WTC11 (cell line): Measurements from ENCODE around the gene EME2. TPM values are rescaled to one million over a fixed set of nuclear protein-coding genes. Genes with fewer than 3 reads are reported as not detected.

Source experiments
- ATAC-seq: fragments of 200-7000 bp; cut with Tn5 transposase; 2 replicates; pipeline ENCODE4 v1.10.0; 2021; ENCODE audit warnings: mild to moderate bottlenecking, moderate library complexity
- CTCF ChIA-PET: fragments of 300-600 bp; sonication (Branson Sonifier 250); formaldehyde crosslinking; loops from one replicate; lab custom pipeline; 2021; ENCODE audit warnings: antibody characterized with exemption; lab: Charles Lee
- POLR2A ChIA-PET: fragments of 350-600 bp; sonication (Branson Sonifier 250); formaldehyde crosslinking; loops from one replicate; lab custom pipeline; 2021; ENCODE audit warnings: antibody characterized with exemption; lab: Charles Lee
- DNase-seq: peaks from one replicate; pipeline ENCODE4 v3.0.0; 2021; ENCODE audit warnings: low spot score
- H3K27ac Mint-ChIP-seq: 2 replicates; pipeline ENCODE4 v1.8.0; 2021; ENCODE audit warnings: mixed read lengths
- H3K27me3 Mint-ChIP-seq: 2 replicates; pipeline ENCODE4 v1.8.0; 2021; ENCODE audit warnings: low read depth, mild to moderate bottlenecking, moderate library complexity, mixed read lengths
- H3K36me3 Mint-ChIP-seq: 2 replicates; pipeline ENCODE4 v1.8.0; 2021; ENCODE audit warnings: mixed read lengths
- H3K4me1 Mint-ChIP-seq: 2 replicates; pipeline ENCODE4 v1.8.0; 2022; ENCODE audit warnings: mixed read lengths
- H3K4me3 Mint-ChIP-seq: 2 replicates; pipeline ENCODE4 v1.8.0; 2021; ENCODE audit warnings: mild to moderate bottlenecking, moderate library complexity, mixed read lengths
- H3K9me3 Mint-ChIP-seq: 2 replicates; pipeline ENCODE4 v1.8.0; 2021; ENCODE audit warnings: mixed read lengths
- CREM ChIP-seq: sonication (generic); formaldehyde crosslinking; IDR thresholded peaks from 2 replicates; pipeline ENCODE4 v1.8.1; 2022; ENCODE audit warnings: mild to moderate bottlenecking, missing genetic modification reagents, moderate library complexity
- CTCF ChIP-seq: fragments of 200-600 bp; IDR thresholded peaks from 2 replicates; pipeline ENCODE4 v1.8.0; 2022; ENCODE audit warnings: antibody characterized with exemption
- FOXK1 ChIP-seq: sonication (generic); formaldehyde crosslinking; IDR thresholded peaks from 2 replicates; pipeline ENCODE4 v1.8.0; 2022; ENCODE audit warnings: mild to moderate bottlenecking, moderate library complexity, missing genetic modification reagents
- FOXP1 ChIP-seq: sonication (generic); formaldehyde crosslinking; IDR thresholded peaks from 2 replicates; pipeline ENCODE4 v1.8.0; 2022; ENCODE audit warnings: missing genetic modification reagents, mild to moderate bottlenecking, moderate library complexity, borderline replicate concordance
- GABPB1 ChIP-seq: sonication (generic); formaldehyde crosslinking; IDR thresholded peaks from 2 replicates; pipeline ENCODE4 v1.8.1; 2023; ENCODE audit warnings: mild to moderate bottlenecking, missing genetic modification reagents
- IRF2 ChIP-seq: sonication (generic); formaldehyde crosslinking; IDR thresholded peaks from 2 replicates; pipeline ENCODE4 v1.8.0; 2022; ENCODE audit warnings: low read depth, missing genetic modification reagents, borderline replicate concordance
- JAZF1 ChIP-seq: fragments of 250-450 bp; sonication (Bioruptor Pico); IDR thresholded peaks from 2 replicates; pipeline ENCODE4 v1.9.0; 2021; ENCODE audit warnings: moderate library complexity, mild to moderate bottlenecking, inconsistent platforms
- NFATC4 ChIP-seq: fragments of 250-450 bp; sonication (Bioruptor Pico); IDR thresholded peaks from 2 replicates; pipeline ENCODE4 v1.9.0; 2021; ENCODE audit warnings: mild to moderate bottlenecking
- NFE2L1 ChIP-seq: sonication (generic); formaldehyde crosslinking; IDR thresholded peaks from 2 replicates; pipeline ENCODE4 v1.8.1; 2023; ENCODE audit warnings: missing genetic modification reagents
- NR2C2 ChIP-seq: sonication (generic); formaldehyde crosslinking; IDR thresholded peaks from 2 replicates; pipeline ENCODE4 v1.8.0; 2022; ENCODE audit warnings: mild to moderate bottlenecking, missing genetic modification reagents
- ZBTB43 ChIP-seq: sonication (generic); formaldehyde crosslinking; IDR thresholded peaks from 2 replicates; pipeline ENCODE4 v1.8.1; 2023; ENCODE audit warnings: mild to moderate bottlenecking, missing genetic modification reagents
- ZNF263 ChIP-seq: sonication (generic); formaldehyde crosslinking; IDR thresholded peaks from 2 replicates; pipeline ENCODE4 v1.8.1; 2022; ENCODE audit warnings: low read depth, mild to moderate bottlenecking, moderate library complexity, missing genetic modification reagents
- ZNF532 ChIP-seq: fragments of 250-450 bp; sonication (Bioruptor Pico); IDR thresholded peaks from 2 replicates; pipeline ENCODE4 v1.9.0; 2021; ENCODE audit warnings: mild to moderate bottlenecking, borderline replicate concordance
- total RNA-seq: library from RNA; stranded (reverse); gene quantifications from 3 replicates; pipeline ENCODE4 v1.2.3, GENCODE V29; 2021
- TF ChIP-seq, protein P1 (sequence below): sonication (generic); formaldehyde crosslinking; IDR thresholded peaks from 2 replicates; pipeline ENCODE4 v1.8.1; 2022; ENCODE audit warnings: missing genetic modification reagents, borderline replicate concordance
- TF ChIP-seq, protein P2 (sequence below): fragments of 250-450 bp; sonication (Bioruptor Pico); IDR thresholded peaks from 2 replicates; pipeline ENCODE4 v1.9.0; 2021; ENCODE audit warnings: mild to moderate bottlenecking

EME2 gene
- total RNA-seq, 1 experiment from 2014 or later: 23.2 TPM

- TF ChIP-seq ZBTB43: no peak
- TF ChIP-seq NR2C2: no peak
- TF ChIP-seq ZNF263 (CRISPR knock-in tag): no peak
- TF ChIP-seq NFE2L1 (CRISPR knock-in tag): no peak
- TF ChIP-seq NFATC4 (CRISPR knock-in tag): no peak
Measured at GRCh38 chr16:1820096-1820945, 47.7 kb downstream of the EME2 start (continued).

DNA sequence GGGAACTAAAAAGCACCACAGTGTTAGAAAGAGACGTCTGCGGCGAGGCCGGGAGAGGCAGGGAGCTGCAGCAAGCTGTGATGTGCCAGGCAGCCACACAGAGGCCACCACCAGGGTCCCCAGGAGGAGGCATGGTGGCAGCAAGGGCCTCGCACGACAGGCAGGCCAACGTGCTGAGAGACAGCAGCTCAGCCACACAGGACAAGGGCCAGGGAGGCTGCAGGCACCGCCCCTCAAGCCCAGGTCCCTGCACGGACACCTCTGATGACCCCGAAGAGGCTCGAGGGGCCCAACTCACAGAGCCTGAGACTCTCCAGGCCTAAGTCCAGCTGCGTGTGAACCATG is 48.3 kb downstream of the EME2 start:
- no peaks in the 10 kb centered on the region for H3K27me3 Mint-ChIP-seq
- H3K4me3 Mint-ChIP-seq: no peak overlapping the region
- TF ChIP-seq, protein P1, sequence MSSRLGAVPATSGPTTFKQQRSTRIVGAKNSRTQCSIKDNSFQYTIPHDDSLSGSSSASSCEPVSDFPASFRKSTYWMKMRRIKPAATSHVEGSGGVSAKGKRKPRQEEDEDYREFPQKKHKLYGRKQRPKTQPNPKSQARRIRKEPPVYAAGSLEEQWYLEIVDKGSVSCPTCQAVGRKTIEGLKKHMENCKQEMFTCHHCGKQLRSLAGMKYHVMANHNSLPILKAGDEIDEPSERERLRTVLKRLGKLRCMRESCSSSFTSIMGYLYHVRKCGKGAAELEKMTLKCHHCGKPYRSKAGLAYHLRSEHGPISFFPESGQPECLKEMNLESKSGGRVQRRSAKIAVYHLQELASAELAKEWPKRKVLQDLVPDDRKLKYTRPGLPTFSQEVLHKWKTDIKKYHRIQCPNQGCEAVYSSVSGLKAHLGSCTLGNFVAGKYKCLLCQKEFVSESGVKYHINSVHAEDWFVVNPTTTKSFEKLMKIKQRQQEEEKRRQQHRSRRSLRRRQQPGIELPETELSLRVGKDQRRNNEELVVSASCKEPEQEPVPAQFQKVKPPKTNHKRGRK (CRISPR knock-in tag): no peak
- TF ChIP-seq, protein P2, sequence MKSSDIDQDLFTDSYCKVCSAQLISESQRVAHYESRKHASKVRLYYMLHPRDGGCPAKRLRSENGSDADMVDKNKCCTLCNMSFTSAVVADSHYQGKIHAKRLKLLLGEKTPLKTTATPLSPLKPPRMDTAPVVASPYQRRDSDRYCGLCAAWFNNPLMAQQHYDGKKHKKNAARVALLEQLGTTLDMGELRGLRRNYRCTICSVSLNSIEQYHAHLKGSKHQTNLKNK: no peak
- TF ChIP-seq CREM (CRISPR knock-in tag): no peak
- no peak for TF ChIP-seq JAZF1 (CRISPR knock-in tag)
- TF ChIP-seq FOXK1 (CRISPR knock-in tag): no peak
- TF ChIP-seq GABPB1 (CRISPR knock-in tag): no peak
- no peak for TF ChIP-seq ZNF532
- TF ChIP-seq FOXP1 (CRISPR knock-in tag): no peak
- no peak for TF ChIP-seq CTCF
- TF ChIP-seq IRF2 (CRISPR knock-in tag): no peak
- no peaks in the 10 kb centered on the region for H3K36me3 Mint-ChIP-seq
- H3K9me3 Mint-ChIP-seq: no peaks in the 10 kb centered on the region
- ATAC-seq: no peak
- DNase-seq: no peak
- no peak overlapping the region for H3K27ac Mint-ChIP-seq
- ChIA-PET CTCF (no interaction called here), POLR2A (no interaction called here)
- H3K4me1 Mint-ChIP-seq: 0 out of 2 replicates have a peak, but pooled peaks cover 4% of the 10 kb centered on the region
